ENCODE results near the gene ASIC4. TPM values are rescaled to one million over a fixed set of nuclear protein-coding genes. Genes with fewer than 3 reads are reported as not detected.

ASIC4 gene, protein sequence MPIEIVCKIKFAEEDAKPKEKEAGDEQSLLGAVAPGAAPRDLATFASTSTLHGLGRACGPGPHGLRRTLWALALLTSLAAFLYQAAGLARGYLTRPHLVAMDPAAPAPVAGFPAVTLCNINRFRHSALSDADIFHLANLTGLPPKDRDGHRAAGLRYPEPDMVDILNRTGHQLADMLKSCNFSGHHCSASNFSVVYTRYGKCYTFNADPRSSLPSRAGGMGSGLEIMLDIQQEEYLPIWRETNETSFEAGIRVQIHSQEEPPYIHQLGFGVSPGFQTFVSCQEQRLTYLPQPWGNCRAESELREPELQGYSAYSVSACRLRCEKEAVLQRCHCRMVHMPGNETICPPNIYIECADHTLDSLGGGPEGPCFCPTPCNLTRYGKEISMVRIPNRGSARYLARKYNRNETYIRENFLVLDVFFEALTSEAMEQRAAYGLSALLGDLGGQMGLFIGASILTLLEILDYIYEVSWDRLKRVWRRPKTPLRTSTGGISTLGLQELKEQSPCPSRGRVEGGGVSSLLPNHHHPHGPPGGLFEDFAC
- polyA plus RNA-seq (ENCODE audit: insufficient read length in 3 of 3): under 1 TPM; 0.07 to 0.14 (median 0.11) TPM

DNA sequence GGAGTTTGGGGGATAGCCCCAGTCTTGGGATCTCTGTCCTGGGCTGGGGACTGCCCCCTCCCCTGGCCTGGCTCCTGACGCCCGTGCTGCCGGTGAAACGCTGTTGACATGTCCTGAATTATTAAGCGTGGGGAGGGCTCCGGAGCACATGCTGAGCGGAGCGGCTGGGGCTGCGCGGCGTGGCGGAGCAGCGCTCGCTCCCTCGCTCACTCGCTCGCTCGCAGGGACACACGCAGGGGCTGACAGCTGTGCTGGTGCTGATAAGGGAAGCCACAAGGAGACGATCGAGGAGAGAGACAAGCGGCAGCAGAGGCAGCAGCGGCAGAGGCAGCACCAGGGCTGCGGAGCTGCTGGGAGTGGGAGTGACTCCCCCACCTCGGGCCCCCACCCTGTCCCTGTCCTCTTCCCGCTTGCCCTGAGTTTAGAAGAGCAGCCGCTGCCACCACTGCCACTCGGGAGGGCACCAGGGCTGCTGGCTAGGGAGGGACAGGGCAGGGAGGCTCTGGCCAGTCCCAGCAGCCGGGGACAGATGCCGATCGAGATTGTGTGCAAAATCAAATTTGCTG is at the start of gene ASIC4:
Gene ASIC4 (plus strand): TSS at position 287 of the 566 bp plus-strand sequence. CDS start 243 bp downstream, at position 530.
- DNase-seq (ENCODE audit: low read depth in 3 of 3, low spot score in 2 of 3): no peak

DNA sequence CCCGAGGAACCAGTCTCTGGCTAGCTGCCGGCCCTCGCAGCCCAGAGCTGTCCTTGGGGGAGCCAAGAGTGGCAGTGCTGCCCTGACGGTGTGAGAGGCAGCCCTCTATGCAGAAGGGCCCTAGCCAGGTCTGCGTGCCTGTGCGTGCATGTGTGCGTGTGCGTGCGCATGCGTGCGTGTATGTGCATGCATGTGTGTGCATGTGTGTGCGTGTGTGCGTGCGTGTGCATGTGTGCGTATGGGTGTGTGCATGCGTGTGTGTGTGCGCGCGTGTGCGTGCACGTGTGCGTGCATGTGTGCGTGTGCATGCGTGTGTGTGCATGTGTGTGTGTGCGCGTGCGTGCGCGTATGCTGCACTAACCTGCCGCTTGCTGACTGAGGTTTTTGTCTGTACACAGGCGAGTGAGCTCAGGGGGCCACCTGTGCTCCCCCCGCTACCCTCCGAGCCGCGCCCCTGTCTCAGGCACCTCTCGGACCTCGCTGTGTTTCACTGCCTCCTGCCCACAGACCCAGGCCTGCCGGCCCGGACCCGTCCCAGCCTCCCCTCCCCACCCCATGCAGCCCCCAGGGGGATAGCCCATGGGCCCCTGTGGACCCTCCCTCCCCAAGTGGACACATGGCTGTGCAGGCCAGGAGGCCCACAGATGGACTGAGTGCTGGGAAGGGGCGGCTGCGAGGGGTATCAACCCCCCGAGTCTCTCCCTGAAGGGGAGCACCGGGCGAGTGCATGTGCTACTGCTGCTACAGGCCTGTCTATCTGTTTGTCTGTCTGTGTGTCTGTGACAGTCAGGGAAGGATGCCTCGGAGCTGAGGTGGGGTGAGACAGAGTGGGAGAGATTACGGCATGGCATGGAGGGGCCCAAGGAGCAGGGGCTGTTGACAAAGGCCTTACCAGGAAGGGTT is 48.4 kb upstream of the ASIC4 start:
- DNase-seq (ENCODE audit: low read depth in 3 of 3, low spot score in 2 of 3): no peak

DNA sequence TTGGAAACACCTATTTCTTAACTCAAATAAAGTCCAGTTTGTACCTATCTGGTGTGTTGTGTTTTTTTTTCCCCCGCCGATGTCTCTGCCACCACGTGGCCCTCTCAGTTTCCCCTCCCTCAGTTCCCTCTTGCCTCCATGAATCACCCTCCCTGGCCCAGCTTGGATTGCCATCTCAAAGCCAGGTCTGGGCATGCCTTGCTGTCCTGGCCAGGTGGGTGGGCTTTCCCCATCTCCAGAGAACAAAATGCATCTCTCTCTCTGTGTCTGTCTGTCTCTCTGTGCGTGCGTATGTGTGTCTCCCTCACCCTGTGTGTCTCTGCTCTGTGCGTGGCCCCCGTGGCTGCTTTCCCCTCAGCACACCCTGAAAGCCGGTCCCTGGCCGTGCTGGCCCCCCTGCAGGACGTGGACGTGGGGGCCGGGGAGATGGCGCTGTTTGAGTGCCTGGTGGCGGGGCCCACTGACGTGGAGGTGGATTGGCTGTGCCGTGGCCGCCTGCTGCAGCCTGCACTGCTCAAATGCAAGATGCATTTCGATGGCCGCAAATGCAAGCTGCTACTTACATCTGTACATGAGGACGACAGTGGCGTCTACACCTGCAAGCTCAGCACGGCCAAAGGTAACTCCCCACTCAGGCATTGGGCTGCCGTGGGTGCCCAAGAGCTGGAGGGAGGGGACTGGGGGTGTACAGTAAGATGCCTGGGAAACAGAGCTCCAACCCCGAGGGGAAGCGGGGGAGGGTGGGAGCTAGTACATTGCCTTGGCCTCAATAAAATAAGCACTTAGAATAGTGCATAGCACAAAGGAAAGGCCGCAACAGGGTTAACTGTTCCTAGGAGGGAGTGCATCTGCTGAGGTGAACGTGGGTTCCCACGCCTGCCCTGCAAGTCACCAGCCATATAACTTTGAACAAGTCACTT is 47.2 kb upstream of the ASIC4 start:
- DNase-seq (ENCODE audit: low read depth in 3 of 3, low spot score in 2 of 3): no peak

DNA sequence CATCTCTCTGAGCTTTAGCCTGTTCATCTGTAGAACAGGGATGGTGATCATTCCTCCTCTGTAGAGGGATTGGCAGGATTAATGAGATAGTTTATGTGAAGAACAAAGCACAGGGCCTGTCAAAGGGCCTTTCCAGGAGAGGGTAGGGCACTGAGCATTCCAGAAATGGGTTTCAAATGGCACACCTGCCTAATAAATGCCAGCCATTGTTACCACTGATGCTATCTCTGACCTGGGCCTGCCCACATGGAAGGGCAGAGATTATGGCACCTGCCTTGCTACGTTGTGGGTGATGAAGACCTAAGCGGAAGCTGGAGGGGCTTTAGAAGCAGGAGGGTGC is 46.6 kb upstream of the ASIC4 start:
- DNase-seq (ENCODE audit: low read depth in 3 of 3, low spot score in 2 of 3): no peak

DNA sequence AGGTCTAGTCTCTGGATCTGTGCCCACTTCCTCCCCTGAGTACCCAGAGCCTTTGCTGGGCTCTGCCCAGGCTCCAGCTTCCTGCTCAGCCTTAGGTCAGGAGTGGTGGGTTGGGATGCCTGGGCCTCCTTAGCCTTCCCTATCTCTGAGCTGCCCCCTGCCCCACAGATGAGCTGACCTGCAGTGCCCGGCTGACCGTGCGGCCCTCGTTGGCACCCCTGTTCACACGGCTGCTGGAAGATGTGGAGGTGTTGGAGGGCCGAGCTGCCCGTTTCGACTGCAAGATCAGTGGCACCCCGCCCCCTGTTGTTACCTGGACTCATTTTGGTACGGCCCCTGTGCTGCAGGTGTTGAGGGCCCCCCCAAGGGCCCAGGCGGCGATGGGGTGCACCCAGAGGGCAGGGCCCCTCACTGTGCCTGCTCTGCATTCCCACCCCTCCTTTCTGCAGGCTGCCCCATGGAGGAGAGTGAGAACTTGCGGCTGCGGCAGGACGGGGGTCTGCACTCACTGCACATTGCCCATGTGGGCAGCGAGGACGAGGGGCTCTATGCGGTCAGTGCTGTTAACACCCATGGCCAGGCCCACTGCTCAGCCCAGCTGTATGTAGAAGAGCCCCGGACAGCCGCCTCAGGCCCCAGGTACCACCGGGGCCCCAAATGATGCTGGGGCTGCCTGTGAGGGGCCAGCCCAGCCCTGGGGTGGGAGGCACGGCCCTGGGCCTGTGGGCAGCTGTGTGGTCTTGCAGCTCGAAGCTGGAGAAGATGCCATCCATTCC is 45.7 kb upstream of the ASIC4 start:
- no peak for DNase-seq (ENCODE audit: low read depth in 3 of 3, low spot score in 2 of 3)

DNA sequence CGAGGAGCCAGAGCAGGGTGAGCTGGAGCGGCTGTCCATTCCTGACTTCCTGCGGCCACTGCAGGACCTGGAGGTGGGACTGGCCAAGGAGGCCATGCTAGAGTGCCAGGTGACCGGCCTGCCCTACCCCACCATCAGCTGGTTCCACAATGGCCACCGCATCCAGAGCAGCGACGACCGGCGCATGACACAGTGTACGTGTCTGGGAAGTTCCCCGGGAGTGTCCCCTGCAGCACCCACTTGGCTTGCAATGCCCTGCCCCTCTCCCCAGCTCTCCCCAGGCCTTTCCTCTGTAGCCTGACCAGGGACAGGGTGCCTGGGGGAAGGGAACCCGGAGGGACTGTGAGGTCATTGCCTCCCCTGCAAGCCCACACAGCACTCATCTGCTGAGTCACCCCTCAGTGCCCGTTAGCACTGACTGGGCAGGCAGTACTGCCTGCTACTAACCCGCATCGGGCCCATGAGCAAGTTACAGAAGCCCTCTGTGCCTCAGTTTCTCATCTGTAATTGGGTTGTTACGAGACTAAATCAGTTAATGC is 45.0 kb upstream of the ASIC4 start:
- DNase-seq (ENCODE audit: low read depth in 3 of 3, low spot score in 2 of 3): no peak

DNA sequence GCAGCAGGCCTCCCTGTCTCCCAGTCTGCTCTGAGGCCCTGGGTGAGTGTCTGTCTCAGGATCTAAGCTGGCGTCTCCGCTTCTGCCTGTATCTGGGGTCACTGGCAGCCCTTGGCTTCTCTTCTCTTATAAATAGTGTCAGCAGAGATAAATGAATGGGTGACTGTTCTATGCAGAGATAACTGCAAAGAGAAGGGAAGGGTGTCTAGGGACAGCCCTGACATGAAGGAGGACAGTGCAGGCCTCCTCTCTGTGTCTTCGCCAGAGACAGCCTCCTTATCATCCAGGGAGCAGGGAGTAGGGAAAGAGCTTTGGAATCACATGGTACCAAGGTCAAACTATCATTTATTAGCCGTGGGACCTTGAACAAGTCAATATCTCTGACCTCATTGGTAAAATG is 43.9 kb upstream of the ASIC4 start:
- no peak for DNase-seq (ENCODE audit: low read depth in 3 of 3, low spot score in 2 of 3)

DNA sequence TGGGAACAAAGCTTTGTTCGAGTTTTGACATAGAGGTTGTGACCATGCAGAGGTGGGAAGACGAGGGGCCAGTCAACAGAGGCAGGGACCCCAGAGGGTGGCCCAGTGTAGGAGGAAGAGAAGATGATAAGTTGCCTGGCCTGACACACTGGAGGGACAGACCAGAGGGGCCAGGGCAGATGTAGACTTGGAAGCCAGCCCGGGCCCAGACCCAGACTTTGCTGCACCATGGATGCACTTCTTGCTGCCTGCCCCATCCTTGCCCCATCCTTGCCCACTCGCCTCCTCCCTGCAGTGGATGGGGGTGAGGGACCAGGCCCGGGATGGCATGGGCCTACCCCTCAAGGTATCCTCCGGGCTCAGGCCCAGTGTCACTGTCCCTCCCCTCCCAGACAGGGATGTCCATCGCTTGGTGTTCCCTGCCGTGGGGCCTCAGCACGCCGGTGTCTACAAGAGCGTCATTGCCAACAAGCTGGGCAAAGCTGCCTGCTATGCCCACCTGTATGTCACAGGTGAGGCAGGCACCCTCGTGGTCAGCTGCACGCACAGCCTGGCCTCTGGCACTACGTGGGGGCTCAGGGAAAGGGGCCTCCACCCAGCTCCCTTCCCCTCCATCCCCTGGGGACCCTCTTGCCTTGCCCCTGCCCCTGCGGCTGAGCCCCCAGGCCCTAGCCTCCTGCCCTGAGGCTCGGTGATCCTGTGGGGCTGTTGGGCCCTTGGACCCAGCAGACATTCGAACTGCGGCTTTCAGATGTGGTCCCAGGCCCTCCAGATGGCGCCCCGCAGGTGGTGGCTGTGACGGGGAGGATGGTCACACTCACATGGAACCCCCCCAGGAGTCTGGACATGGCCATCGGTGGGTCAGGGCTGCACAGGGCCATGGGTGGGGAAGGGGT is 42.6 kb upstream of the ASIC4 start:
- DNase-seq (ENCODE audit: low read depth in 3 of 3, low spot score in 2 of 3): no peak

DNA sequence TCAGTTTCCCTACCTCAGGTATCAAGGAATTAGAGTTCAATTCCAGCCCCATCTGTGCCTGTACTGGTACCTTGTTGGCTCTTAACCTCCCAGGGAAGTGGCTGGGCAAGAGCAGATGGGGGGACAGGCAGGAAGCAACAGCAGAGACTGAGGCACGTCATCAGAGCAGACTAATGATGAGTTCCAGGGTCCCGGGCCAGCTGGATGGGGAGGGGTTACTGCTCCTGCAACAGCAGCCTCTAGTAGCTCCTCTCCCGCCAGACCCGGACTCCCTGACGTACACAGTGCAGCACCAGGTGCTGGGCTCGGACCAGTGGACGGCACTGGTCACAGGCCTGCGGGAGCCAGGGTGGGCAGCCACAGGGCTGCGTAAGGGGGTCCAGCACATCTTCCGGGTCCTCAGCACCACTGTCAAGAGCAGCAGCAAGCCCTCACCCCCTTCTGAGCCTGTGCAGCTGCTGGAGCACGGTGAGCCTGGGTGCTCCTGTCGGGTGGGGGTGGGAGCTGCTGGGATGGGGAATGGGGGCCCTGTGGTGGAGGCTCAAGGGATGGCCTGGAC is 41.6 kb upstream of the ASIC4 start:
- DNase-seq (ENCODE audit: low read depth in 3 of 3, low spot score in 2 of 3): no peak

DNA sequence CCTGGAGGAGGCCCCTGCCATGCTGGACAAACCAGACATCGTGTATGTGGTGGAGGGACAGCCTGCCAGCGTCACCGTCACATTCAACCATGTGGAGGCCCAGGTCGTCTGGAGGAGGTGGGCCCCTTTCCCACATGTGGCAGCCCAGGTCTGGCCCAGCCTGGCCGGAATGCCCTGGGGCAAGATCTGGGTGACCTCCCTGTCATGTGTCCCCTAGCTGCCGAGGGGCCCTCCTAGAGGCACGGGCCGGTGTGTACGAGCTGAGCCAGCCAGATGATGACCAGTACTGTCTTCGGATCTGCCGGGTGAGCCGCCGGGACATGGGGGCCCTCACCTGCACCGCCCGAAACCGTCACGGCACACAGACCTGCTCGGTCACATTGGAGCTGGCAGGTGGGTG is 40.8 kb upstream of the ASIC4 start:
- DNase-seq (ENCODE audit: low read depth in 3 of 3, low spot score in 2 of 3): no peak

DNA sequence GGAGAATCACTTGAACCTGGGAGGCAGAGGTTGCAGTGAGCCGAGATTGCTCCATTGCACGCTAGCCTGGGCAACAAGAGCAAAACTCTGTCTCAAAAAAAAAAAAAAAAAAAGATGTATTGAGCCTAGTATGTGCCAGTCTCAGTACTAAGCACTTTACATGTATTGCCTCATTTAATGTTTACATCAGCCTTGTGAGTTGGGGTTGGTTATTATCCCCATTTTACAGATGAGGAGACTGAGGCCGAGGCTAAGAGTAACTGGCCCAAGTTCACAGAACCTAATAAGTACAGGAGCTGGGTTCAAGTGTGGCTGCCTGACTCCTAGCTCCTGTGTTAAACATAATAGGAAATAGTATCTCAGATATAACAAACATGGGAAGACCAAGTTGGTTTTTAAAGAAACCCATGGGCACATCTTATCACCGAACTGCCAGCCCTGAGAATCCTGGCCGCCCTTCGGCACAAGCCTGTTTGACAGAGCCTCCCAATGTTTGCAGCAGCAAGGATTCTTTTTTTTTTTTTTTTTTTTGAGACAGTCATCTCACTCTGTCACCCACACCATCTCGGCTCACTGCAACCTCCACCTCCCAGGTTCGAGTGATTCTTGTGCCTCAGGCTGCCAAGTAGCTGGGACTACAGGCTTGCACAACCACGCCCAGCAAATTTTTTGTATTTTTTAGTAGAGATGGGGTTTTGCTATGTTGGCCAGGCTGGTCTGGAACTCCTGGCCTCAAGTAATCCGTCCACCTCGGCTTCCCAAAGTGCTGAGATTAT is 39.8 kb upstream of the ASIC4 start:
- DNase-seq (ENCODE audit: low read depth in 3 of 3, low spot score in 2 of 3): no peak

DNA sequence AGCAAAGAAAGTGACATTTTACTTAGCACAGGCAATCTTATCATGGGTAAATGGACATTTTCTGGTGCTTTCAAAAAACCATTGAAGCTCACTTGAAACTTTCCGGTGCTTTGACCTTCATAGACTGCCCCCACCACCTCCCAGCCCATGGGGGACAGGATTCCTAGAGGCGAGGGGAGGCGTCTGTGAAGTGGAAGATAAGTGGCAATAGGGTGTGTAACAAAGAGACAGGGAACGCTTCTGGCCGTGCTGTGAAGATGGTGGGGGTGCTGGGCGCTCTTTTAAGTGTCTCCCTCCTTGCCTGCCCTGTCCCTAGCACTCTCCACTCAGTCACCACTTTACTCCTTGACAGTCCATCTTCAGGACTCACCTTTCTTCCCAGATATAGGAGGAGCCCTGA is 39.0 kb upstream of the ASIC4 start:
- no peak for DNase-seq (ENCODE audit: low read depth in 3 of 3, low spot score in 2 of 3)

DNA sequence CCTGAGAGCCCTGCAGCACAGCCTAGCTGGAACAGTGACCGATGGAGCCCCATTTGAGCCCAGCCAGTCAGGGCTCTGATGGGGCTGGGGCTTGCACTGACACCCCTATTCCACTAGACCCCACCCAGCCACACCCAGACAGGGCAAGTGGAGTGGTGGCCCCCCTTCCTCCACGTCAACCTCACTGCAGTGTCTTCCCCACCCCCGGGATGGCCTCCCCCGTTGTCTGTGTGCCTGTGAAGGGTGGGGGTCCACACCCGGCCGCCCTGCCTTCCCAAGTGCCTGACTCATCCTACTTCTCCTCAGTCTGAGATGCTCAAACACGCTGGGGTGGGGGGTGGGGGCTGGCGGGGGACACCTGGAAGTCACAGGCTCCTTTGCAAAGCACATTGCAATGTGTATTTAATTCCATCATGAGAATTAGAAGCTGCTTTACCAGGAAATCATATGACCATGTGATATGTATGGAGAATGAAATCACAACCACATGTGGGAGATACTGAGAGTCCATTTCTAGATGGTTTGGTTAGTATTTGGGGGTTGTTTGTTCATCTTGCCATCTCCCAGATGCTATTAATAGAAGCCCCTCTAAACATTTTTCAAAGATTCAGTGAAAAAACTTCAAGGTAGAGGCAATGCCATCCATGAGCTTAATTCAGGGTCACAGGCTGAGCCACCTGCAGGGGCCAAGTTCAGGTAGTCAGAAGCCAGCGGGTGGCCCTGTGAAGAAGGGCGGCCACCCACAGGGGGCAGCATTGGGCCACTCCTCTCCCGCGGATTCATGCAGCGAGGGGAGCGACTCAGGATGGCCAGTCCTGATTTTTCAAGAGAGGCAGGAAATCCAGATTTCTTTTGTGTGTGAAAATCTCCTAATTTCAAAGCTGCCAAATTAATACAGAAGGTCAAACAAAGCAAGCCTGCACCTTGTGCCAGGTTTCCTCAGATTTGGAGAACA is 38.3 kb upstream of the ASIC4 start:
- peak in 1 of 3 donors; percentile 52 for DNase-seq (ENCODE audit: low read depth in 3 of 3, low spot score in 2 of 3)

DNA sequence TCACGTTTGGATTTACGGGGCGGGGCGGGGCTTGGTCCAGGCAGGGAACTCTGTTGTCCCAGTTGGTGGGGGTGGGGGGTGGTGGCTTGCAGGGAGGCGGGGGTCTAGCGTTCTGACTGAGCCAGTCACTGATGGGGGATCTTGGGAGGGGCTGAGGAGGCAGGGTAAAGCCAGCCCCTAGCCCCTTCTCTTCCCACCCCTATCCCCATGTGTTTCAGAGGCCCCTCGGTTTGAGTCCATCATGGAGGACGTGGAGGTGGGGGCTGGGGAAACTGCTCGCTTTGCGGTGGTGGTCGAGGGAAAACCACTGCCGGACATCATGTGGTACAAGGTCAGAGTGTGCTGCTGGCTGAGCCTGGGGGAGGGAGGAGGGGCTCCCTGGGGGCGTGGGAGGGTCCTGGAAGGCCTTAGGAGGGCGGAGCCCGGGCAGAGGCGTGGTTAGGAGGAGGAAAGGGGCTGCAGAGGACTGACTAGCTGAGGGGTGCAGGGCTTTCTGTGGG is 37.6 kb upstream of the ASIC4 start:
- DNase-seq (ENCODE audit: low read depth in 3 of 3, low spot score in 2 of 3): peak in 1 of 3 donors; percentile 36

DNA sequence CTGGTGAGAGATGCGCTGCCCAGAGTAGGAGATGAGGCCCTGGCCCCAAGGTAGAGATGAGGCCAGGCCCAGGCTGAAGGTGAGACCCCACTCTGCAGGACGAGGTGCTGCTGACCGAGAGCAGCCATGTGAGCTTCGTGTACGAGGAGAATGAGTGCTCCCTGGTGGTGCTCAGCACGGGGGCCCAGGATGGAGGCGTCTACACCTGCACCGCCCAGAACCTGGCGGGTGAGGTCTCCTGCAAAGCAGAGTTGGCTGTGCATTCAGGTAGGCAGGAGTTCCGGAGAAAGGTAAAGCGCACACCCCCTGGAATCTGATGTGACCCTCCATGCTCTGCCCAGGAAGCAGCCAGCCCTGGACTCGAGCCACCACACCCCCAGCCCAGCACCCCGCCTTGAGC is 37.1 kb upstream of the ASIC4 start:
- no peak for DNase-seq (ENCODE audit: low read depth in 3 of 3, low spot score in 2 of 3)

DNA sequence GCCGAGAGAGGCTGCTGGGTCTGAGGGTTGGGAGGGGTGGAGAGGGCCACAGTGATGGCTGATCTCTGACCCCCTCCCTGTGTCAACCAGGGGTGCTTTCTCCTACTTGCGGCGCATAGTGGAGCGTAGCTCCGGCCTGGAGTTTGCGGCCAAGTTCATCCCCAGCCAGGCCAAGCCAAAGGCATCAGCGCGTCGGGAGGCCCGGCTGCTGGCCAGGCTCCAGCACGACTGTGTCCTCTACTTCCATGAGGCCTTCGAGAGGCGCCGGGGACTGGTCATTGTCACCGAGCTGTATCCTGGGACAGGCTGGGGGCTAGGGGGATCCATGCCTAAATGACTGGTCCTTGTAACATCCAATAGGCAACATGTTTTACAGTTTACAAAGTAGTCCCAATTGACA is 36.5 kb upstream of the ASIC4 start:
- DNase-seq (ENCODE audit: low read depth in 3 of 3, low spot score in 2 of 3): no peak
